Adipocyte (in vitro differentiated cells): ENCODE data around the gene STOM.
"Not testable (repeated sequence)": the region's sequence is repeated elsewhere in the genome, so short reads cannot be mapped to it uniquely, and the experiment has no call there.

Experiments
- DNase-seq: peaks from one replicate; pipeline ENCODE4 v3.0.0-alpha.2; 2015; ENCODE audit warnings: low read depth
- H3K27me3 ChIP-seq: replicated peaks from 2 replicates; pipeline ENCODE4 v1.7.0; 2013; ENCODE audit warnings: mild to moderate bottlenecking, low read length, moderate library complexity; ENCODE audit not compliant: control insufficient read depth, insufficient read depth
- H3K36me3 ChIP-seq: 2 replicates; pipeline ENCODE4 v1.7.0; 2013; ENCODE audit warnings: low read length, mild to moderate bottlenecking, moderate library complexity; ENCODE audit not compliant: control insufficient read depth, insufficient read depth, severe bottlenecking
- H3K4me1 ChIP-seq: 2 replicates; pipeline ENCODE4 v1.7.0; 2013; ENCODE audit warnings: mild to moderate bottlenecking, low read length, moderate library complexity; ENCODE audit not compliant: control insufficient read depth, insufficient read depth
- H3K4me3 ChIP-seq: 2 replicates; pipeline ENCODE4 v1.7.0; 2013; ENCODE audit warnings: mild to moderate bottlenecking, low read length, moderate library complexity
- H3K9ac ChIP-seq: 2 replicates; pipeline ENCODE4 v1.7.0; 2013; ENCODE audit warnings: mild to moderate bottlenecking, low read length, moderate library complexity
- H3K9me3 ChIP-seq: 2 replicates; pipeline ENCODE4 v1.7.0; 2013; ENCODE audit warnings: mild to moderate bottlenecking, low read length, moderate library complexity; ENCODE audit not compliant: control insufficient read depth

The STOM gene, protein sequence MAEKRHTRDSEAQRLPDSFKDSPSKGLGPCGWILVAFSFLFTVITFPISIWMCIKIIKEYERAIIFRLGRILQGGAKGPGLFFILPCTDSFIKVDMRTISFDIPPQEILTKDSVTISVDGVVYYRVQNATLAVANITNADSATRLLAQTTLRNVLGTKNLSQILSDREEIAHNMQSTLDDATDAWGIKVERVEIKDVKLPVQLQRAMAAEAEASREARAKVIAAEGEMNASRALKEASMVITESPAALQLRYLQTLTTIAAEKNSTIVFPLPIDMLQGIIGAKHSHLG

DNA sequence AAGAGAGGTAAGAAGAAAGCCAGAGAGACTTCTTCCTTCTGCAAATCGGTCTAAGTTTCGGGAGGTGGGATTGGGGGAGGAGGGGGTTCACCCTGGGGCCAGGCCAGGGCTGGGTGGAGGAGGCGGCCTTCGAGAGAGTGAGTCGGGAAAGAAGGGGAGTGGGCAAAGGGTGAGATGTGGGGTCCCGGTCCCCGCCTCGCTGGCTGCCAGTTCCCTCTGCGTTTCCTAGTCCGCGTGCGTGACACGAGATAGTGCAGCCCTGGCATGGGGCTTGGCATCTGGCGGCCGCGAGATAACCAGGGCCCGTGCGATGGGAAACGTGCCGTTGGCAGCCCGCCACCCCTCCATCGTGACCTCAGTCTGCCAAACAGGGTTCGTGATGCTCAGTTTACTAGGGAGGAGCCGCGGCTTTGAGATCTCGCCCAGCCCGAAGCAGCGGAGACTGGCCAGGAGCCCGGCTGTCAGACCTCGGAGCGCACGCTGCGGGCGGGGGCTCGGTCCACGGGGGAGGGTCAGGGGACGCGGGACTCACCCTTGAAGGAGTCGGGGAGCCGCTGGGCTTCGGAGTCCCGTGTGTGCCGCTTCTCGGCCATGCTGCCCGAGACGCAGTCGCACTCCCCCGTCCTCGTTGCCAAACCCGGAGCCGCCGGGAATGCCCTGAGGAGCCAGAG is at the start of gene STOM:
Gene STOM, minus strand, starts transcription at position 656 of the 671 bp plus-strand sequence. Its CDS starts 63 bp downstream, at position 593.
- Histone ChIP-seq H3K36me3 (peaks cover 25% of the 10 kb centered on the region), H3K4me3 (peak within 1 kb of the TSS; percentile 93), H3K9ac (peak within 1 kb of the TSS; percentile 96), H3K4me1 (peaks cover 74% of the 10 kb centered on the region), H3K9me3 (no peaks in the 10 kb centered on the region), H3K27me3 (no peaks in the 10 kb centered on the region)
- DNase-seq, result peak; percentile 92

DNA sequence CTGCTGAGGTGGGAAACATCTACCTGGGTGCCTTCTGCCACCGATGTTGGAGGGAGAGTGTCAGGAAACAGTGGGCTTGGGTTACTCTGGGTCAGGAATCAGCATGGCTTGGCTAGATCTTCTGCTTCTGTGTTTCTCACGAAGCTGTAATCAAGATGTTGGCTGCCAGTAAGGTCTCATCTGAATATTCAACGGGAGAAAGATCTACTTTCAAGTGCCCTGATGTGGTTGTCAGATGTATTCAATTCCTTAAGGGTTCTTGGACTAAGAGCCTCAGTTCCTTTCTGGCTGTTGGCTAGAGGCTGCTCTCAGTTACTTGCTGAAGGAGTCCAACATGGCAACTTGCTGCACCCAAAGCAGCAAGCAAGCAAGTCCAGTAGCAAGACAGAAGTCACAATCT is 41.9 kb upstream of the STOM start:
- H3K36me3 ChIP-seq, result no peaks in the 10 kb centered on the region
- no peak for DNase-seq
- H3K27me3 ChIP-seq, result peaks cover 18% of the 10 kb centered on the region
- no peak overlapping the region for H3K9ac ChIP-seq
- no peak overlapping the region for H3K4me3 ChIP-seq
- H3K9me3 ChIP-seq, result no peaks in the 10 kb centered on the region
- peaks cover 13% of the 10 kb centered on the region for H3K4me1 ChIP-seq

DNA sequence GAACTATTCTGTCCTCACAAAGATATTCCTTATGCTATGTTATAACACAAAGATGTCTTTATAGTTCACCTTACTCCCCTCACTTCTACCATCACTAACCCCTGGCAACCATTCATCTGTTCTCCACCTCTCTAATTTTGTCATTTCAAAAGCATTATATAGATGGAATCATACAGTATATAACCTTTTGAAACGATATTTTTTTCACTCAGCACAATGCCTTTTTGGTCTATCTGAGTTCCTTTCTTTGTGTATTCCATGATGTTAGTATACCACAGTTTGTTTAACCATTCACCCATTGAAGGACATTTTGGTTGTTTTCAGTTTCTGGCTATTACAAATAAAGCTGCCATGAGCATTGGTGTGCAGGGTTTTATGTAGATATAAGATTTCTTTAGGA is 35.8 kb upstream of the STOM start:
- Histone ChIP-seq H3K27me3 (peaks cover under 1% of the 10 kb centered on the region), H3K36me3 (no peaks in the 10 kb centered on the region), H3K9me3 (no peaks in the 10 kb centered on the region), H3K4me3 (no peak overlapping the region), H3K4me1 (peaks cover 14% of the 10 kb centered on the region), H3K9ac (no peak overlapping the region)
- DNase-seq, result no peak

DNA sequence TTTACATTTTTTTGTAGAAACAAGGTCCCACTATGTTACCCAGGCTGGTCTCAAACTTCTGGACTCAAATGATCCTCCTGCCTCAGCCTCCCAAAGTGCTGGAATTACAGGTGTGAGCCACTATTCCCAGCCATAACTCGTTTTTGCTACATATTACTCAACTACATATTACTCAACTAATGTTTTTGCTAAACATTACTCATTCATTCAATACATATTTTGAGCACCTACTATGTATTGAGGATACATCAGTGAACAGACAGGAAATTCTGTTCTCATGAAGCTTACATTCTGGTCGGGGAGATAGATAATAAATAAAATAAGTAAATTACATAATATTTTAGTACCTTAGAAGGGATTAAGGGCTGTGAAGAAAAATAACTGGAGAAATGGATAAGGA is 34.9 kb upstream of the STOM start:
- Histone ChIP-seq H3K4me3 (no peak overlapping the region), H3K36me3 (no peaks in the 10 kb centered on the region), H3K9me3 (no peaks in the 10 kb centered on the region), H3K27me3 (no peaks in the 10 kb centered on the region), H3K4me1 (peaks cover 14% of the 10 kb centered on the region), H3K9ac (no peak overlapping the region)
- no peak for DNase-seq

DNA sequence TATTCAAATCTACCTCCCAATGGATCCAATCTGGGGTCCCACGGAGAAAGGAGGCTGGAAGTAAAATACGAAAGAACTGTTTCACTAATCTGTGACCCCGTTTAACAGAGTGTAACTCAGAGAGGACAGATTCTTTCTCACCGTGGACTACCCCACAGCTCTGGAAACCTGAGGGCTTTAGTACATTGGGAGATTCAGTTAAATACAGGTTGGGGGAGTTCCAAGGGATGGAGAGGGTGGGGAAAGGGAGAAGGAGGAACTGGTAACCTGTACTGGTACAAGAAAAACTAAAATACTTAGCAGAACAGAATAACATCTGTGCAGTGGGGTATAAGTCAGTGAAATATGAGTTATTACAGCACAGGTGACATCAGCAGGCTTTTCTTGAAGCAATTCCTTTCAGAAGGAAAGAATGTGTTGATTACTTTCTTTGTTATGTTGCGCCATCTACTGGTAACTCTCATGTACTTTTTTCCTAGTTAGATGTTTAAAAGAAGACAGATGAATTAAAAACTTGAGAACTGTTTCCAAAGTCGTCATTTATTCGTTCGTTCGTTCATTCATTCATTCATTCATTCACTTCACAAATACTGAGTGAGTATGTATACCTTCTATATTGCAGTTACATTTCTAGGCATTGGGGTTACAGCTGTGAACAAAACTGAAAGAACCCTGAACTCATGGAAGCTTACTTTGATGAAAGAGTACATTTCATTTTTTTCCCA is 30.0 kb upstream of the STOM start:
- H3K9me3 ChIP-seq, result peaks cover 4% of the 10 kb centered on the region
- H3K4me1 ChIP-seq, result no peaks in the 10 kb centered on the region
- no peaks in the 10 kb centered on the region for H3K27me3 ChIP-seq
- DNase-seq, result peak; percentile 93
- H3K9ac ChIP-seq, result no peak overlapping the region
- H3K36me3 ChIP-seq, result no peaks in the 10 kb centered on the region
- no peak overlapping the region for H3K4me3 ChIP-seq

DNA sequence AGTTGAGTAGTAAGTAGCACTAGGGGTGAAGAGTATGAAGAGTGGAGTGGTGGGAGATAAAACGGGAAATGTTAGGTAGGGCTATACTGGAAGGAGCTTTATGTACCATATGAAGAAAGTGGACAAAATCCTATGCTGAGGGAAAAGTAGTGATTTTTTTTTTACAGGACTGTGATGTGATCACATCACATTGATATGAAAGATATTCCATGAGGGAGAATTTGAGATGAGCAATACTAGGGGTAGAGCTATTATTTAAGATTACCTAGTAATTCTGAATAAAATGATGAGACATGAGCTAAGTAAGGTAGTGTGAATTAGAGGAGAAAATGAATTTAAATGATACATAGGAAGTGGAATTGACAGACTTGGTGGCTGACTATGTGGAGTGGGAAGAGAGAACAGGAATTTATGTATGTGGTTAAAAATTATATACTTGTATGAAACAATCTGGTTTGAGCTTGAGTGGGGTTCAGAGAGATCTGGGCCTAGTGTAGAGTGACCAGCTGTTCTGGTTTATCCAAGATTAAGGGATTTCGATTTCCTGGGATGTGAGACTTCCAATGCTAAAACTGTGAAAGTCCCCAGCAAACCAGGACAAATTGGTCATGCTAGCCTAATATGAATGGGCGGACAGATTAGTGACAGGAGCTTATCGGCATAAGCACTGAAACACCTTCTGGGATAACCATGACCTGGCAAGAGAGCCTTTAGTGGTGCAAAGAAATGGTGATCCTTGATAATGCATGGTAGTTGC is 29.3 kb upstream of the STOM start:
- H3K27me3 ChIP-seq, result no peaks in the 10 kb centered on the region
- H3K36me3 ChIP-seq, result no peaks in the 10 kb centered on the region
- peaks cover 4% of the 10 kb centered on the region for H3K9me3 ChIP-seq
- H3K9ac ChIP-seq, result no peak overlapping the region
- DNase-seq, result no peak
- no peak overlapping the region for H3K4me3 ChIP-seq
- no peaks in the 10 kb centered on the region for H3K4me1 ChIP-seq

DNA sequence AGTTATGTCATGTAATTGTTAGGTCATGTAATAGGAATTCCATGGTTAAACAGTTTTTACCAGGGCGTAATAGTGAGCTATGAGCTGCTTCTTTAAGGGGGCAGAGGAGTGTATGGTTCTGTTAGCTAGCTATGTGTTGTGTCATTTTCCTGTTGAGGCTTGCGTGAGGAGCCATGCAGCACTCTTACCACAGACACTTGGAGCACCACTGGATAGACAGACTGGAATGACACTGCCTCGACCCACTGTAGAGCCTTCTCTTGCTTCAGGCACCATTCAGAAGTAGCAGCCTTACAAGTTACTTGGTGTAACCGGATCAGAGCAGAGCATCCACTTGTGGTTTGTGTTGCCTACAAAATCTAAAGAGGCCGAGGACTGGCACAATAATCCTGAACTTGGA is 28.3 kb upstream of the STOM start:
- peak; percentile 89 for DNase-seq
- Histone ChIP-seq H3K4me3 (no peak overlapping the region), H3K9me3 (peaks cover 4% of the 10 kb centered on the region), H3K4me1 (peaks cover 2% of the 10 kb centered on the region), H3K9ac (no peak overlapping the region), H3K27me3 (no peaks in the 10 kb centered on the region), H3K36me3 (no peaks in the 10 kb centered on the region)

DNA sequence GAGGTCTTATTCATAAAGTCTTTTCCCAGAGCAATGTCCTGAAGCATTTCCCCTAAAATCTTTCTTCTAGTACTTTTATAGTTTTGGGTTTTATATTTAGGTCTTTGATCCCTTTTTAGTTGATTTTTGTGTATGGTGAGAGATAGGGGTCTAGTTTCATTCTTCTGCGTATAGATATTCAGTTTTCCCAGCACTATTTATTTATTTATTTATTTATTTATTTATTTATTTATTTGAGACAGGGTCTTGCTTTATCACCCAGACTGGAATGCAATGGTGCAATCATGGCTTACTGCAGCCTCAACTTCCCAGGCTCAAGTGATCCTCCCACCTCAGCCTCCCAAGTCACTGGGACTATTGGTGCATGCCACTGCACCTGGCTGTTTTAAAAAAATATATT is 27.2 kb upstream of the STOM start:
- not testable (repeated sequence) for H3K9me3 ChIP-seq, H3K36me3 ChIP-seq, DNase-seq, H3K27me3 ChIP-seq, H3K9ac ChIP-seq, H3K4me3 ChIP-seq, H3K4me1 ChIP-seq

DNA sequence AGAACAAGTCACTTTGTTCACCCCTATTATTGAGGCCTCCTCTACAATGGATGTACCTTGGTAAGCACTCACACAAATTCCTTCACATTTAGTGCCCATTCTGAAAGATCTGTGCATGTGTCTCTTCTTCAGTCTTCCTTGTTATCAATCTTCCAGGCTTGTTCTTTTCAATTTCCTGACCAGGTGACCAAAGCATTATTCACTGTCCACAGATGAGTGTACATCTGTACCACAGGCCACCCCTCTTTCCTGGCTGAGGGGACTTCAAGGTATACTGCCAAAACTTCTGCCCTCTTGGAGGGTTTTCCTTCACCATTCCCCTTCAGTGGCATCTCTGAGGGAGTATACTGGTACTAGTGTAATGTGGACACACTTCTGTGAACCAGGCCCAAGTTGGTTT is 25.5 kb upstream of the STOM start:
- DNase-seq, result no peak
- no peak overlapping the region for H3K9ac ChIP-seq
- H3K36me3 ChIP-seq, result no peaks in the 10 kb centered on the region
- H3K27me3 ChIP-seq, result no peaks in the 10 kb centered on the region
- peaks cover 4% of the 10 kb centered on the region for H3K9me3 ChIP-seq
- peaks cover 5% of the 10 kb centered on the region for H3K4me1 ChIP-seq
- no peak overlapping the region for H3K4me3 ChIP-seq

DNA sequence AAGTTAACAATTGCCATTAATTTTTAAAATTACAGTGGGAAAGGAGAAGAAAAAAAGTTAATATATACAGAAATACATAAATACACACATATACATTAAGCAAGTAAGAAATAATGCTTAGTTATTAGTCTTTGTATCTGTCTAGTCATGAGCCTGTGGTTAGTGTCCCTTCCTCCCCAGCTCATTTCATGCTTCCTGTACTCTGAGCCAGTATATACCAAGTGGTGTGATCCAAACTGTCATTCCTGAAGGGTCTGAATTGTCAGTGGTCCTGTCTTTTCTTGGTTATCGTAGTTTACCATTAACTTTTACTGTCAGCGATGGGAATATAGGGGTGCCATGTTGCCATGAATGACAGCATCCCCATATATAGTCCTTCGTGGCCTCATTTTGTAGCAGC is 24.2 kb upstream of the STOM start:
- DNase-seq, result no peak

DNA sequence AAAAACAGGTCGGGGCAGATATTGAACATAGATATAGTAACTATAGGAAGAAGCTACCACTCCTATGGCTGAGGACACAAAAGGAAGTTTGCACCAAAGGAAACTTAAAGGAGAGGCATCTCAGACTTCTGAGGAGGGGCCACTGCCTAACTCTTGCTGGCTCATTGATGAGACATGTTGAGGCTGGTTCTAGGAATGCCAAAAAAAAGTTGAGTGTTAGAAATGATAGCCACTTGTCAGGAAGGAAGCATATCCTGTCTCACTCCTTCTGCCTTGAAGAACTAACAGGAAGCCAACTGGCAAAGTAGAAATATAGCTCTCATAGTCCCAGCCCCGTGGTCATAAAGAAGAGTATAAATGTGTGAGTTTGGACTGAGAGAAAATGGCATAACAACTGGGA is 23.3 kb upstream of the STOM start:
- DNase-seq, result no peak
- no peak overlapping the region for H3K9ac ChIP-seq
- H3K27me3 ChIP-seq, result no peaks in the 10 kb centered on the region
- H3K9me3 ChIP-seq, result peaks cover 4% of the 10 kb centered on the region
- H3K36me3 ChIP-seq, result no peaks in the 10 kb centered on the region
- peaks cover 9% of the 10 kb centered on the region for H3K4me1 ChIP-seq
- H3K4me3 ChIP-seq, result no peak overlapping the region

More for the DNA sequence above, 24.2 kb upstream of the STOM start:
- no peaks in the 10 kb centered on the region for H3K27me3 ChIP-seq
- no peak overlapping the region for H3K9ac ChIP-seq
- H3K36me3 ChIP-seq, result no peaks in the 10 kb centered on the region
- H3K4me3 ChIP-seq, result no peak overlapping the region
- peaks cover 5% of the 10 kb centered on the region for H3K4me1 ChIP-seq
- peaks cover 4% of the 10 kb centered on the region for H3K9me3 ChIP-seq
